OCI-LY3 (cell line): ENCODE results near the gene UPK3BL2.
"Not testable (repeated sequence)": the region's sequence is repeated elsewhere in the genome, so short reads cannot be mapped to it uniquely, and the experiment has no call there.

Source experiments
- CTCF ChIP-seq: fragments of 200-600, 300-600 bp; sonication (generic); IDR thresholded peaks from 2 replicates; pipeline ENCODE4 v1.5.1; 2014; ENCODE audit warnings: antibody characterized with exemption, low read length, low read depth
- EZH2phosphoT487 ChIP-seq: fragments of 200-600 bp; shearing (Covaris generic); IDR thresholded peaks from 2 replicates; pipeline ENCODE4 v1.6.1; 2018; ENCODE audit warnings: antibody characterized with exemption, mixed run types, low read depth

- TF ChIP-seq CTCF, EZH2phosphoT487: not testable (repeated sequence)
These were observed 1.8 kb upstream of the UPK3BL2 start for GRCh38 chr7:102545288-102545687.
